Measurements from ENCODE around the gene C1orf116.

Gene C1orf116

GRCh38 chr1:207056673-207057072 is 24.1 kb upstream of the C1orf116 start:
- H3K4me3 ChIP-seq (ENCODE audit: low read depth, low read length): no peak overlapping the region
- H3K9me3 ChIP-seq (ENCODE audit: control insufficient read depth, insufficient read depth, low read length): no peaks in the 10 kb centered on the region
- H3K27me3 ChIP-seq (ENCODE audit: control insufficient read depth, insufficient read depth, low read length): no peaks in the 10 kb centered on the region
- H3K9ac ChIP-seq (ENCODE audit: low read depth, low read length): no peak overlapping the region
- no peaks in the 10 kb centered on the region for H3K36me3 ChIP-seq (ENCODE audit: control insufficient read depth, insufficient read depth, low read length)
- peaks cover 4% of the 10 kb centered on the region for H3K4me1 ChIP-seq (ENCODE audit: control insufficient read depth, insufficient read depth, low read length)

- peaks cover 9% of the 10 kb centered on the region for H3K4me1 ChIP-seq (ENCODE audit: control insufficient read depth, insufficient read depth, low read length)
- no peaks in the 10 kb centered on the region for H3K27me3 ChIP-seq (ENCODE audit: control insufficient read depth, insufficient read depth, low read length)
- no peak overlapping the region for H3K4me3 ChIP-seq (ENCODE audit: low read depth, low read length)
- H3K9me3 ChIP-seq (ENCODE audit: control insufficient read depth, insufficient read depth, low read length): no peaks in the 10 kb centered on the region
- H3K9ac ChIP-seq (ENCODE audit: low read depth, low read length): no peak overlapping the region
- no peaks in the 10 kb centered on the region for H3K36me3 ChIP-seq (ENCODE audit: control insufficient read depth, insufficient read depth, low read length)
These were observed 22.9 kb upstream of the C1orf116 start for GRCh38 chr1:207055386-207056001.

GRCh38 chr1:207054491-207054890 is 21.9 kb upstream of the C1orf116 start:
- Histone ChIP-seq H3K4me3 (ENCODE audit: low read depth, low read length) (no peak overlapping the region), H3K27me3 (ENCODE audit: control insufficient read depth, insufficient read depth, low read length) (no peaks in the 10 kb centered on the region), H3K9ac (ENCODE audit: low read depth, low read length) (no peak overlapping the region), H3K36me3 (ENCODE audit: control insufficient read depth, insufficient read depth, low read length) (no peaks in the 10 kb centered on the region), H3K9me3 (ENCODE audit: control insufficient read depth, insufficient read depth, low read length) (no peaks in the 10 kb centered on the region), H3K4me1 (ENCODE audit: control insufficient read depth, insufficient read depth, low read length) (peaks cover 6% of the 10 kb centered on the region)

- H3K4me1 ChIP-seq (ENCODE audit: control insufficient read depth, insufficient read depth, low read length): peaks cover 7% of the 10 kb centered on the region
- H3K9ac ChIP-seq (ENCODE audit: low read depth, low read length): peak within 1 kb of the TSS; percentile 93
- peak within 1 kb of the TSS; percentile 86 for H3K4me3 ChIP-seq (ENCODE audit: low read depth, low read length)
- peaks cover 10% of the 10 kb centered on the region for H3K36me3 ChIP-seq (ENCODE audit: control insufficient read depth, insufficient read depth, low read length)
- no peaks in the 10 kb centered on the region for H3K27me3 ChIP-seq (ENCODE audit: control insufficient read depth, insufficient read depth, low read length)
- no peaks in the 10 kb centered on the region for H3K9me3 ChIP-seq (ENCODE audit: control insufficient read depth, insufficient read depth, low read length)
These were observed 20.6 kb upstream of the C1orf116 start, which contains the start of gene PFKFB2 for GRCh38 chr1:207052911-207053769. PFKFB2 (plus strand) TSS chr1:207053275; CDS start chr1:207054718, 1,443 bp downstream.

GRCh38 chr1:207051191-207051943 is 18.8 kb upstream of the C1orf116 start, which contains the start of gene YOD1:
YOD1 (minus strand) TSS chr1:207051208; CDS start chr1:207051030, 178 bp downstream.
- no peaks in the 10 kb centered on the region for H3K27me3 ChIP-seq (ENCODE audit: control insufficient read depth, insufficient read depth, low read length)
- peaks cover 18% of the 10 kb centered on the region for H3K4me1 ChIP-seq (ENCODE audit: control insufficient read depth, insufficient read depth, low read length)
- peaks cover 10% of the 10 kb centered on the region for H3K36me3 ChIP-seq (ENCODE audit: control insufficient read depth, insufficient read depth, low read length)
- peak within 1 kb of the TSS; percentile 92 for H3K9ac ChIP-seq (ENCODE audit: low read depth, low read length)
- peak within 1 kb of the TSS; percentile 95 for H3K4me3 ChIP-seq (ENCODE audit: low read depth, low read length)
- H3K9me3 ChIP-seq (ENCODE audit: control insufficient read depth, insufficient read depth, low read length): no peaks in the 10 kb centered on the region

GRCh38 chr1:207050480-207051190 is 18.1 kb upstream of the C1orf116 start:
- H3K36me3 ChIP-seq (ENCODE audit: control insufficient read depth, insufficient read depth, low read length): peaks cover 10% of the 10 kb centered on the region
- H3K9ac ChIP-seq (ENCODE audit: low read depth, low read length): peak overlapping the region; percentile 92
- H3K4me1 ChIP-seq (ENCODE audit: control insufficient read depth, insufficient read depth, low read length): peaks cover 18% of the 10 kb centered on the region
- H3K9me3 ChIP-seq (ENCODE audit: control insufficient read depth, insufficient read depth, low read length): no peaks in the 10 kb centered on the region
- H3K4me3 ChIP-seq (ENCODE audit: low read depth, low read length): peak overlapping the region; percentile 95
- H3K27me3 ChIP-seq (ENCODE audit: control insufficient read depth, insufficient read depth, low read length): no peaks in the 10 kb centered on the region

- Histone ChIP-seq H3K4me3 (ENCODE audit: low read depth, low read length) (peak overlapping the region; percentile 95), H3K4me1 (ENCODE audit: control insufficient read depth, insufficient read depth, low read length) (peaks cover 18% of the 10 kb centered on the region), H3K36me3 (ENCODE audit: control insufficient read depth, insufficient read depth, low read length) (peaks cover 10% of the 10 kb centered on the region), H3K27me3 (ENCODE audit: control insufficient read depth, insufficient read depth, low read length) (no peaks in the 10 kb centered on the region), H3K9me3 (ENCODE audit: control insufficient read depth, insufficient read depth, low read length) (no peaks in the 10 kb centered on the region), H3K9ac (ENCODE audit: low read depth, low read length) (peak overlapping the region; percentile 92)
These were observed 17.4 kb upstream of the C1orf116 start for GRCh38 chr1:207049974-207050391.

- Histone ChIP-seq H3K4me3 (ENCODE audit: low read depth, low read length) (peak overlapping the region; percentile 95), H3K27me3 (ENCODE audit: control insufficient read depth, insufficient read depth, low read length) (no peaks in the 10 kb centered on the region), H3K4me1 (ENCODE audit: control insufficient read depth, insufficient read depth, low read length) (peaks cover 18% of the 10 kb centered on the region), H3K36me3 (ENCODE audit: control insufficient read depth, insufficient read depth, low read length) (peaks cover 10% of the 10 kb centered on the region), H3K9me3 (ENCODE audit: control insufficient read depth, insufficient read depth, low read length) (no peaks in the 10 kb centered on the region), H3K9ac (ENCODE audit: low read depth, low read length) (no peak overlapping the region)
These were observed 17.0 kb upstream of the C1orf116 start for GRCh38 chr1:207049514-207049913.

GRCh38 chr1:207049054-207049453 is 16.5 kb upstream of the C1orf116 start:
- Histone ChIP-seq H3K4me1 (ENCODE audit: control insufficient read depth, insufficient read depth, low read length) (peaks cover 18% of the 10 kb centered on the region), H3K36me3 (ENCODE audit: control insufficient read depth, insufficient read depth, low read length) (peaks cover 10% of the 10 kb centered on the region), H3K9ac (ENCODE audit: low read depth, low read length) (no peak overlapping the region), H3K27me3 (ENCODE audit: control insufficient read depth, insufficient read depth, low read length) (no peaks in the 10 kb centered on the region), H3K4me3 (ENCODE audit: low read depth, low read length) (no peak overlapping the region), H3K9me3 (ENCODE audit: control insufficient read depth, insufficient read depth, low read length) (no peaks in the 10 kb centered on the region)

- Histone ChIP-seq H3K9ac (ENCODE audit: low read depth, low read length) (no peak overlapping the region), H3K36me3 (ENCODE audit: control insufficient read depth, insufficient read depth, low read length) (peaks cover 10% of the 10 kb centered on the region), H3K4me3 (ENCODE audit: low read depth, low read length) (no peak overlapping the region), H3K4me1 (ENCODE audit: control insufficient read depth, insufficient read depth, low read length) (peaks cover 18% of the 10 kb centered on the region), H3K27me3 (ENCODE audit: control insufficient read depth, insufficient read depth, low read length) (no peaks in the 10 kb centered on the region), H3K9me3 (ENCODE audit: control insufficient read depth, insufficient read depth, low read length) (no peaks in the 10 kb centered on the region)
These were observed 15.5 kb upstream of the C1orf116 start for GRCh38 chr1:207048041-207048440.

- Histone ChIP-seq H3K4me3 (ENCODE audit: low read depth, low read length) (no peak overlapping the region), H3K9ac (ENCODE audit: low read depth, low read length) (no peak overlapping the region), H3K4me1 (ENCODE audit: control insufficient read depth, insufficient read depth, low read length) (peaks cover 18% of the 10 kb centered on the region), H3K9me3 (ENCODE audit: control insufficient read depth, insufficient read depth, low read length) (no peaks in the 10 kb centered on the region), H3K27me3 (ENCODE audit: control insufficient read depth, insufficient read depth, low read length) (no peaks in the 10 kb centered on the region), H3K36me3 (ENCODE audit: control insufficient read depth, insufficient read depth, low read length) (peaks cover 10% of the 10 kb centered on the region)
These were observed 14.9 kb upstream of the C1orf116 start for GRCh38 chr1:207047505-207047904.

All from iPS-15b (cell line).